ENCODE measurements around the gene IYD.
"Not testable (repeated sequence)": the region's sequence is repeated elsewhere in the genome, so short reads cannot be mapped to it uniquely, and the experiment has no call there.

The IYD gene

GRCh38 chr6:150435832-150436231 is 67.0 kb downstream of the IYD start:
- DNase-seq = no peak

GRCh38 chr6:150439373-150439772 is 70.6 kb downstream of the IYD start:
- no peak for DNase-seq

GRCh38 chr6:150443621-150444020 is 74.8 kb downstream of the IYD start:
- no peak for DNase-seq

GRCh38 chr6:150444308-150444707 is 75.5 kb downstream of the IYD start:
- DNase-seq = no peak

GRCh38 chr6:150445486-150445885 is 76.7 kb downstream of the IYD start:
- no peak for DNase-seq

GRCh38 chr6:150448221-150448620 is 79.4 kb downstream of the IYD start:
- no peak for DNase-seq

GRCh38 chr6:150449055-150449454 is 80.2 kb downstream of the IYD start:
- DNase-seq = not testable (repeated sequence)

- no peak for DNase-seq
Observed at GRCh38 chr6:150450918-150451317, 82.1 kb downstream of the IYD start.

GRCh38 chr6:150451807-150452427 is 83.1 kb downstream of the IYD start:
- DNase-seq = no peak

- no peak for DNase-seq
Observed at GRCh38 chr6:150452428-150453243, 83.8 kb downstream of the IYD start.

GRCh38 chr6:150453357-150453756 is 84.5 kb downstream of the IYD start:
- no peak for DNase-seq

Measured in hematopoietic multipotent progenitor cell treated with erythropoietin and hydrocortisone succinate and interleukin-3 and kit ligand, for 6 days (in vitro differentiated cells).